Activated T-cell treated with anti-CD3 and anti-CD28 coated beads, Interleukin-2, amount 50 U/mL, for 1 hour (primary cell): ENCODE data around the gene ARSA.
"Not testable (repeated sequence)": the region's sequence is repeated elsewhere in the genome, so short reads cannot be mapped to it uniquely, and the experiment has no call there.

ENCODE experiments used
- DNase-seq: peaks from one replicate; pipeline ENCODE4 v3.0.0-alpha.2; 2020

The ARSA gene

DNA sequence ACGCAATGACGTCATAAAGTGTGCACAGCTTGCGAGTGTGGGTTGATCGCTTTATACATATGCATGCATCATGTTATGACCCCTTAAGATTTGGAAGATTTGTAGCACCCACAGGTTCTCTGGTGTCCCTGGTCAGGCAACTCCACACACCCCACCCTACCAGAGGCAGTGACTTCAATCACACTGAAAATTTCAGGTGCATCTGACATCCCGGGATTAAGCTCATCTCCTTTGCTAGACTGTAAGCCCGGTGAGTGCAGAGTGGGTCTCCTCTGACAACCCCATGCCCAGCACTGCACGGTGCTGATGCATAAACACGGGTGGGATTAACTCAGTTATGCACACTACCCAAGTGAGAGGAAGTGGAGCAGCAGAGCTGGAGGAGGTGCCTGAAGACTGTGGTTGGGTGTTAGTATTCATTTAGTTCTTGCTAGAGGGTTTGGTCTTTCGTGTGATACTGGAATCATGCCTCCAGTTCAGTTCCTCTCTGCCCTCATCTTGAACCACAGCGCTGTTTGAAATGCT is 6.5 kb downstream of the ARSA start:
- DNase-seq = peak; percentile 58

DNA sequence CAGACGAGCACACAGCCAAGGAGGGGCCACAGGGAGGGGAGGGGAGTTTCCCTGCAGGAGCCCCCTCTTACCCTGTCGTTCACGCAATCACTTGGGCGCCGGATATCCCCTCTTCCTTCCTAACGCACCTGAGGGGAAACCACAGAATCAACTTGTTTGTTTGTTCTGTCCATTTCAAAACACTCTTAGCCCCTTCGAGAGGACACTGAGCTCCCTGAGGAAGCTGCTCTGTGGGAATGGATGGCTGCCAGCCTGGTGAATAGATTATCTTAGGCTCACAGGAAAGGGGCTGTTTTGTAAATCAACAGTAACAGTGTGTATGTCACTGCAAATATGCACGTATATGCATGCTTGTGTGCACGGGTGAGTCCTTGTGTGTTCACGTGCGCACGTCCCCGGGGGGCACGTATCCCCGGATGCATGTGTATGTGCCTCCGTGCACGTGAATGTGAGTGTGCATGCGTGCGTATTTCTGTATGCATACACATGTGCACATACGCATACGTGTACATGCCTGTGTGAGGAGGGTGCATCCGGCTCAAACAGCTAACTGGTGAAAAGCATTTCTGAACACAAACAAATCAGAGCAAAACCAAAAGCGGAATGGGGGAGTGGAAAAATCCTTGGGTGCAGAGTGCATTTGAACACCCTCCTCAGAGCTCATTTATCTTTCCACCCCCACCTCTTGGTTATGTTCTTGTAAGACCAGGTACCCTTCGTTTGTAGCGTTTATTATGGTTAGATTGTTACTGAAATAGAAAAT is 7.2 kb downstream of the ARSA start:
- DNase-seq = peak; percentile 63

DNA sequence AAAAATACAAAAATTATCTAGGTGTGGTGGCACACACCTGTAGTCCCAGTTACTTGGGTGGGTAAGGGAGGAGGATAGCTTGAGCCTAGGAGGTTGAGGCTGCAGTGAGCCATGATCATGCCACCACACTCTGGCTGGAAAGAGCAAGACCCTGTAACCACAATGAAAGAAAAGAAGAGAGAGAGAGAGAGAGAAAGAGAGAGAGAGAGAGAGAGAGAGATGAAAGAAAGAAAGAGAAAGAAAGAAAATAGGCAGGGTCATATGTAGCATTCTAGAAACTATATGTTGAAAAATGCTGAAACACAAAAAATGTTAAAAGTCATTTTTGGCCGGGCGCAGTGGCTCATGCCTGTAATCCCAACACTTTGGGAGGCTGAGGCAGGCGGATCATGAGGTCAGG is 13.7 kb downstream of the ARSA start:
- not testable (repeated sequence) for DNase-seq

DNA sequence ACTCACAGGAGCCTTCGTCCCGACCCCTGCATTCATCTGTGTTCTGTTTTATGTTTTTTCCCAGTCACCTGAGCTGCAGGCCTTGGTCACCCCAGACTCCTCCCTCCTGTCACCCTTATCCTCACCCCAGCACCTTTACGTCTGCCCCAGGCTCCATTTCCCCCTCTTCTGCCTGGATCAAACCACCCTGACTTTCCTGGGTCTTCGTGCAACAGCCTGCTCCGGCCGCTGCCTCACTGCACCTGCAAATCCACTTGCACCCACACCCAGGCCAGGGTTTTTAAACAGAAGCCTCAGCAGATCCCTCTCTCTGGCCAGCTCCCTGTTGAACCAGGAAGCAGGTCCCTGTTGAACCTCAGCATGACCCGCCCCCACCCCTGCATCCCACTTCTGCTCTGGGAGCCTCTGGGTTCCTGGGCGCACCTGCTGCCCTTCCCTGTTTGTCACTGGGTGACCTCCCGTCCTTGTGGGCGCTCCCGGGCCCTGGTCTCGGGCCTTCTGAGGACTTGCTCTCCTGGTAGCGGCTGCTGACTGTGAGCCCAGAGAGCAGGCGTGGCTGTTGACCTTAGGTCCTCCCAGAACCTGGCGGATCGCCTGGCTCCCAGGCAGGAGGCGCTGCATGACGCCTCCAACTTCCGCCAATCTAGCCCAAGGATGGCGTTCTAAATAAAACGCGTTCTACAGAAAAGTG is 14.5 kb downstream of the ARSA start:
- DNase-seq = no peak

DNA sequence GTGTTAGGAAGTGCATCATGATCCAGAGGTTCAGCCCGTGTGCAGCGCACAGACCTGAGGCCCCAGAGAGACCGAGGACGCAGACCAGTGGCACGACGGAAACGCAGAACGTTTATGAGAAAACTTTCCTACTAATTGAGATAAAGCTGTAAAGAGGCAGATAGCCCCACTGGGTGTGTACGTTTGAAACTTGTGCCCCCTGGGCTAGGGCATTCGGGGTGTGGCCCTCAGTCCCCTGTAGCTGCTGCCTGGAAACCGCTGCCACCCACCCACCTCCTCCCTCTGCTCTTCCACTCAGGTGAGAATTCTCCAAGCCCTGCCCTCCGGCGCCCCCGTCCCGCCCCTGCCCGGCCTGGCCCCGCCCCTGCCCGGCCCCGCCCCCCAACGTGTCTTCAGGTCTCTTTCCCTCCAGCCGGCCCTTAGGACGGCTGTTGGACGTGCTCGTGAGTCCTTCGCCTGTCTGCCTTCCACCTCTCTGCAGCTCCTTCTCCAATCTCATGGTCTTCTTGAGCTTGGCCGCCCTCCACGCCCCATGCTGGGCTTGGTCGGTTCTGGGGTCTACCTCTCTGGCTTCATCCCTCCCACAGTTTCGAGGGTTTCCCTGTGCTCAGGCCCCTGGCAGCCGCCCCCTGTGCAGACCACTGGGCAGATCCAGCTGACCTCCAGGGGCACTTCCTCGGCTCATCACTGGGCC is 15.3 kb downstream of the ARSA start:
- no peak for DNase-seq

DNA sequence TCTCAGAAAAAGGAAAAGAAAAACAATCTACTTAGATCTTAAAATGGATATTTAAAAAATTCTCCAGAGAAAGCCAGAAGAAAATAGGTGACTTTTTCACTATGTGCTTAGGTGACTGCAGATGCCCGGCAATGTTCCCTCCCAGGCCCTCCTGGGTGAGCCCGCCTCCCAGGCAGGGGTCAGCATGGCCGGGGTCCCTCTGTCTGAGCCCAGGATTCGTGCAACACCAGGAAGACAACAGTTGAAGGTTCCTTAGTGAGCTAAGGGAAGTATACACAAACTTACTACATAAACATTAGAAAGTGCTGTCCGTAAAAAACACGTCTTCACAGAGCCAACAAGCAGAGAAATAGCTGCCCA is 15.8 kb downstream of the ARSA start:
- DNase-seq = no peak

DNA sequence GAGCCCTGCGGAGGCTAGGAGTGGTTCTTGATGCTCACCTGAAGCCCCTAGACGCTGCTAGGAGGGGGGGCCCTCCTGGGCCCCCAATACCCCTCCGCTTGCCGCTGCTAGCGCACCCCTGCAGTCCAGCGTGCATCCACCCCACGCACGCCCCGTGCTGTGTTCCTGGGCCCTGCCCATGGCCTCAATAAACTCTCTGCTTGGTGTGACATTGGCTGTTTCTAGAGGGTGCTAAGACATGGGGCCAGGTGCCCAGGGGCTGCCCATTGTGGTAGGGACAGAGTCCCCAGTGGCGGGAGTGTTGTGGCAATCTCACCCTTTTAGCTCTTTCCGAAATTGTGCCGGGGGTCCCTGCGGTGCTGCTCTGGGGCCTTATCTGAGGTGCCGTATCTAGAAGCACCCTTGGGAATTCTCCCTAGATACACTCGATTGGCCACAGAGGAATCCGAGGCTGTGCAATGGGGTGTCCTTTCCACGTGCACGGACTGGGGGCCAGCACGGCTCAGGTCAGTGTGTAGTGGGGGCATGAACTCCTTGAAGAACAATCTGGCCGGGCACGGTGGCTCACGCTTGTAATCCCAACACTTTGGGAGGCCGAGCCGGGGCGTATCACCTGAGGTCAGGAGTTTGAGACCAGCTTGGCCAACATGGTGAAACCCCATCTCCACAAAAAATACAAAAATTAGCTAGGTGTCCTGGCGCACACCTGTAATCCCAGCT is 16.5 kb downstream of the ARSA start:
- DNase-seq = no peak

DNA sequence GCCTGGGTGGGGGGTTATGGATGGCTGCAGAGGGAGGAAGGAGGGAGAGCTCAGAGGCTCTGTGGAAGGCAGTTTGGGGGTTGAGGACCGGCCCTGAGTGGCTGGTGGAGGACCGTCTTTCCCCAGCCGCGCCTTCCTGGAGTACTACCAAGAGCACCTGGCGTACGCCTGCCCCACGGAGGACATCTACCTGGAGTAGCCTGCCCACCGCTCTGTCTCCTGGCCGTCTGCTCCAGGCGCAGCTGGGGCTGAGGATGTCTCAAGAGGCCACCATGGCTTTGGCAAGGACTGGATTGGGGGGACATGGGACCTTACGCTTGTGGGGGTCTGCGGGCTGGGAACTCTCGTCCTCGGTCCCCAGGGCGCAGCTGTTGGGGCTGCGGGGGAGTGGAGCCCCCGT is 17.4 kb downstream of the ARSA start:
- DNase-seq = no peak

DNA sequence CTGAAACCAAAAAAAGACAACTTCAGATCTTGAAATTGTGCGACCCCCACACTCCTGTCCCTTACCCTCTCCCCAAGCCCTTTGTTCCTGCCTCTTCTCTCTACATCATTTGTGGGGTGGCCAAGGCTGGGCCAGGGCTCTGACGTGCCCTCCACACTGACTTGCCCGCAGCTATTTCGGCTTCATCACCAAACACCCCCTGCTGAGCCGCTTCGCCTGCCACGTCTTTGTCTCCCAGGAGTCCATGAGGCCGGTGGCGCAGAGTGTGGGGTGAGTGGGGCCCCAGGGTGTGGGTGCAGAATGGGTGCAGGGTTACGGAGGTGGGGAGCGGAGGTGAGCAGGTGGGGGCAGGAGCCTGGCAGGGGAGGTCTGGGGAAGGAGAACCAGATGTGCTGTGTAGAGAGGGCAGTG is 17.9 kb downstream of the ARSA start:
- DNase-seq = no peak

DNA sequence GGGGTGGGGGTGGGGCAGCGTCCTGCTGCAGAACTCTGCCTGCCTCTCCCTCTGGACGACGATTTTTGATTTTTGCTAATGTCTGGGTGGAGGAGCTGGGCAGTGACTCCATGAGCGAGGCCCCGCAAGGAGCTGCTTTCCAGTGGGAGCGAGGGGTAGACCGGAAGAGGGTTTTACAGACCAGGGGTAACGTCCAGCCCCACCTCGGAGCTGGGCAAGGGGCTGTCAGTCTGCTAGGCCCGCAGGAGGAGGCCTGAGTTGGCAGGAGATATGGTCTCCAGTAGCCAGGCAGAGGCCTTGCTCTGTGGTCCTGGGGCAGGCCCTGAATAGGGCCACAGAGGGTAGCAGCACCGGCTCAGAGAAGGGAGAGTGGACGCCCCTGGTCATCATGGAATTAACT is 18.4 kb downstream of the ARSA start:
- DNase-seq = no peak

DNA sequence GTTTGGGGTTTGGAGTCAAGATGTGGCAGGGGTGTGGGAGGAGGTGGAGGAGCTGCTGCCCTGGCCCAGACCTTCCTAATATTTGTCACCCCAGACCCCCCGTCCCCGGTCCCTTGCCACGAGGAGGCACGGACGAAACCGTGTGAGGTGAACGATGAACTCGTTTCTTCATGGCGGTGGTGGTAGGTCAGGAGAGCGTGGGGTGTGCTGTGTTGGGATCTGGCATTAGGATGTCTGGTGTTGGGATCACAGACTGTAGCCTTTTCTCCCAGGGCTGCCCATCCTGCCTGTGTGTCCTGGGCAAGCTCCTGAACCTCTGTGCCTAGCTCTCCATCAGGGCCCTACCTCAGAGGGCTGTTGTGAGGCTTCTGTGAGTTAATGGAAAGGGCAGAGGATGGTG is 19.0 kb downstream of the ARSA start:
- DNase-seq = no peak

DNA sequence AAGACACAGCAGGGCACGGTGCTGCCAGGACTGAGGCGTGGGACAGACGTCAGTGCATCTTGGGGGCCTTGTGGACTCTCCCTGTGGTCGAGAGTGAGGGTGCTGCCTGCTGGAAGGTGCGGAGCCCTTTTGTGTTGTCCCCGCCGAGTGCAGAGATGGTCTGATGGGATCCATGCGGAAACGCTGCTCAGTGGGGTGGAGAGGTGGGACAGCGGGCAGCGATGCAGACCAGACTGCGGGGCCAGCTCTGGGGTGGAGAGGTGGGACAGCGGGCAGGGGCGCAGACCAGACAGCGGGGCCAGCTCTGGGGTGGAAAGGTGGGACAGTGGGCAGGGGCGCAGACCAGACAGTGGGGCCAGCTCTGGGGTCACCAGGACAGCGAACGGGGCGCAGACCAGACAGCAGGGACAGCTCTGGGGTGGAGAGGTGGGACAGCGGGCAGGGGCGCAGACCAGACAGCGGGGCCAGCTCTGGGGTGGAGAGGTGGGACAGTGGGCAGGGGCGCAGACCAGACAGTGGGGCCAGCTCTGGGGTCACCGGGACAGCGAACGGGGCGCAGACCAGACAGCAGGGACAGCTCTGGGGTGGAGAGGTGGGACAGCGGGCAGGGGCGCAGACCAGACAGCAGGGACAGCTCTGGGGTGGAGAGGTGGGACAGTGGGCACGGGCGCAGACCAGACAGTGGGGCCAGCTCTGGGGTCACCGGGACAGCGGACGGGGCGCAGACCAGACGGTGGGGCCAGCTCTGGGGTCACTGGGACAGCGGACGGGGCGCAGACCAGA is 19.7 kb downstream of the ARSA start:
- not testable (repeated sequence) for DNase-seq

DNA sequence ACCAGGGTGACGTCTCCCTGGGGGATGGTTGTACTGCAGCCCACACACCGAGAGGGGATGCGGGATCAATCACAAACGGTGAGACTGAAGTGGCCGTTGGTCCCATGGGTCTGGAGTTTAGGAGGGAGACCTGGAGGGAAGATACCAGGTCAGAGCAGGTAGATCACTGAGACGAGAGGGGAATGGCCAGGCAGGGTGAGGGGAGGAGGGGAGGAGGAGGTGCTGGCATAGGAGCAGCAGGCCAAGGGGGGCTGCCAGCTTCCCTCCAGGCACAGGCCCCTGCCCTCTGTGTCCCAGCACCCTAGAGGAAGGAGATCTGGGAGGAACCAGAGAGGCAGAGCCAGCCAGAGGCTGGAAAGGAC is 20.3 kb downstream of the ARSA start:
- DNase-seq = no peak

DNA sequence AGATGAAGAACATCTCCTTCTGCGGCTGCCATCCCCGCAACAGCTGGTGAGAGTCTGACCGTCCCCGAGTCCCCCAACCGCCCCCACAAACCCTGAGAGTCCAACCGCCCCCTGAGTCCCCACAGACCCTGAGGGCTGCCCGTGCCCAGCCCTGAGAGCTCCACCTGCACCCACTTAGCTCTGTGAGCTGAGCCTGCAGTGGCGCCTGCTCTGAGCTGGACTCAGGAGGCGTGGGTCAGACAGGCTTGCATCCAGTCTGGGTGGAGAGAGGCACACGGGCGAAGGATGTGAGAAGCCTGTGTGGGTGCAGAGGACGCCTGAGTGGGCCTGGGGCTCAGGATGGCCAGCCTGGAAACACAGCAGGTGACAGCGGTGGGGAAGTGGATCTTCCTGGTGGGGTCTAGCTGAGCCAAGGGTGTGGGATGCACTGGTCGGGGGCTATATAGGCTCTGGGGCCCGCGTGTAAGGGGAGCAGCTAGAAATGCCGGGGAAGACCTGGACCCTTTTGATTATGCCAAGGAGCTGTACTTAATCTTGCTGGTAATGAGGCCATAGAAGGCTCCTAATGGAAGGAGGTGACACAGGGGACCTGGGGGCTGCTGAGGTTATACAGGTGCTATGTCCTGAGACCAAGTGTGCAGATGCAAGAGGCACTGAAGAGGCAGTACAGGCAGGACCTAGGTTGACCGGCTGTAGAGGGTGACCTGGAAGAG is 20.9 kb downstream of the ARSA start:
- DNase-seq = no peak

DNA sequence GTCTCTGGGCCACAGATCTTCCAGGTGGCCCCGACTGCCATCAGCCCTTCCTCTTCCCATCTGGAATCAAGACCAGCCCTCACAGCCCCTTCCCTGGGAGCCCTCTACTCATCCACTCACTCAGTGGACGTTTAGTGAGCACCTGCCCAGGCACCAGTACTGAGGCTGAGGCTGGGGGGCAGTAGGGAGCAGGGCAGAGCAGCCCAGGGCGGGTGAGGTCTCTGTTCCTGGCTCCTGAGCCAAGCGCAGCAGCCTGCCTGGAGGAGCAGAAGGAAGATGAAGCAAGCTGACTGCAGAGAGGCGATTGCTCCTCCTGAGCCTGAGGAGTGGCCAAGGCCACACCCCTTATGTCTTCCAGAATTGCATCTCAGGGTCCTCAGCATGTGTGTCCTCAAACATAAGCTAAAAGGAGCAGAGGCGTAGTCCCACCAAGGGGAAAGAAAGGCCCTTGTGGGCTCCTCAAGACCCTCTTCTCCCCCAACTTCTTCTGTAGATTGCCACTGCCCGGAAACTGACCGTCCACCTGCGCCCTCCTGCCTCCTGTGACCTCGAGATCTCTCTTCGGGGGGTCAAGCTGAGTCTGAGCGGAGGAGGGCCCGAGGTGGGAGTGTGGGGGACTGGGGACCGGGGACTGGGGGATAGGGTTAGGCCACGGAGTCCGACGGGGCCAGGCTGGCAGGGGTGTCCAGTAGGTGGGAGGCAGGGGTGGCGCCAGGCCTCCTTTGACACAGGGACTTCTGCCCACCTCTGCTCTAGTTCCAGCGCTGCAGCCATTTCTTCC is 21.6 kb downstream of the ARSA start:
- DNase-seq = no peak

DNA sequence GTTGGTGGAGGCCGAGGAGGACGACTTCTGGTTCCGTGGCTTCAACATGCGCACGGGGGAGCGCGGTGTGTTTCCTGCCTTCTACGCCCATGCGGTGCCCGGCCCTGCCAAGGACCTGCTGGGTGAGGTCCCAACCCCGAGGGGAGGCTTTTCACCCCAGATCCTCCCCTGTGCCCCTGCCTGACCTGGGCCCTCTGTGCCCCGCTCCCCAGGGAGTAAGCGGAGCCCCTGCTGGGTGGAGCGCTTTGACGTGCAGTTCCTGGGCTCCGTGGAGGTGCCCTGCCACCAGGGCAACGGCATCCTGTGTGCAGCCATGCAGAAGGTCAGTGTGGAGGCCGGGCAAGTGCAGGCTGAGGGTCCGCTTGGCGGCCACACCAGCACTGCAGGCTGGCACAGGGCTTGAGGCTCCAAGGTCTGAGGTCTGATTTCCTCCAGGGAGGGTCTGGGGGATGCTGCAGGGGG is 22.3 kb downstream of the ARSA start:
- no peak for DNase-seq

DNA sequence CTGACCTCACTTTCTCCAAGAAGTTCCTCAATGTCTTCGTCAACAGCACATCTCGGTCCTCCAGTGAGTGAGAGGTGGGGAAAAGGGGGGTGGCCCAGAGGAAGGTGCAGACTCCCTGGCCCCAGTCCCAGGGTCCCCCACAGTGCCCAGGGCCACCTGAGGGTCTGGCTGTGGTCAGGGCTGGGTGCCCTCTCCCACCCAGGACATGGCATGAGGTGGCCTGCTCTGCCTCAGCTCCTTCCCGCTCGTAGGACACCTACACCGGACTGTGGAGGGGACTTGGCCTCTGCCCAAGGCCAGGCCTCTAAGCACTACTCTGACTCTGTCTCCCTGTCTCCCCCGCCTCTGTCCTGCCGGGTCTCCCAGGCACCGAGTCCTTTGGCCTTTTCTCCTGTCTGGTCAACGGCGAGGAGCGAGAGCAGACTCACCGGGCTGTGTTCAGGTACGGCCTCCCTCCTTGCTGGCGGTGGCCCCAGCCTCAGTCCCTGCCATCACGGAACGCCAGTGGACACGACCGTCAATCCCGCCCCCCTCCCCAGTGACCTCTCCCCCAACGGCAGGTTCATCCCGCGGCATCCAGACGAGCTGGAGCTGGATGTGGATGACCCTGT is 22.8 kb downstream of the ARSA start:
- DNase-seq = no peak

DNA sequence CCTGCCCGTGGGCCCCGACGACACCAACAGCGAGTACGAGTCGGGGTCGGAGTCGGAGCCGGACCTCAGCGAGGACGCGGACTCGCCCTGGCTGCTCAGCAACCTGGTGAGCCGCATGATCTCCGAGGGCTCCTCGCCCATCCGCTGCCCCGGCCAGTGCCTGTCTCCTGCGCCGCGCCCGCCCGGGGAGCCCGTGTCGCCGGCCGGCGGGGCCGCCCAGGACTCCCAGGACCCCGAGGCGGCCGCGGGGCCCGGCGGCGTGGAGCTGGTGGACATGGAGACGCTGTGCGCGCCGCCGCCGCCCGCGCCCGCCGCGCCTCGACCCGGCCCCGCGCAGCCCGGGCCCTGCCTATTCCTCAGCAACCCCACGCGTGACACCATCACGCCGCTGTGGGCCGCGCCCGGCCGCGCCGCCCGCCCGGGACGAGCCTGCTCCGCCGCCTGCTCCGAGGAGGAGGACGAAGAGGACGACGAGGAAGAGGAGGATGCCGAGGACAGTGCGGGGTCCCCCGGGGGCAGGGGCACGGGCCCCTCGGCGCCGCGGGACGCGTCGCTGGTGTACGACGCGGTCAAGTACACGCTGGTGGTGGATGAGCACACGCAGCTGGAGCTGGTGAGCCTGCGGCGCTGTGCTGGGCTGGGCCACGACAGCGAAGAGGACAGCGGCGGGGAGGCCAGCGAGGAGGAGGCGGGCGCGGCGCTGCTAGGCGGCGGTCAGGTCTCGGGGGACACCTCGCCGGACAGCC is 23.5 kb downstream of the ARSA start:
- DNase-seq = peak; percentile 17

DNA sequence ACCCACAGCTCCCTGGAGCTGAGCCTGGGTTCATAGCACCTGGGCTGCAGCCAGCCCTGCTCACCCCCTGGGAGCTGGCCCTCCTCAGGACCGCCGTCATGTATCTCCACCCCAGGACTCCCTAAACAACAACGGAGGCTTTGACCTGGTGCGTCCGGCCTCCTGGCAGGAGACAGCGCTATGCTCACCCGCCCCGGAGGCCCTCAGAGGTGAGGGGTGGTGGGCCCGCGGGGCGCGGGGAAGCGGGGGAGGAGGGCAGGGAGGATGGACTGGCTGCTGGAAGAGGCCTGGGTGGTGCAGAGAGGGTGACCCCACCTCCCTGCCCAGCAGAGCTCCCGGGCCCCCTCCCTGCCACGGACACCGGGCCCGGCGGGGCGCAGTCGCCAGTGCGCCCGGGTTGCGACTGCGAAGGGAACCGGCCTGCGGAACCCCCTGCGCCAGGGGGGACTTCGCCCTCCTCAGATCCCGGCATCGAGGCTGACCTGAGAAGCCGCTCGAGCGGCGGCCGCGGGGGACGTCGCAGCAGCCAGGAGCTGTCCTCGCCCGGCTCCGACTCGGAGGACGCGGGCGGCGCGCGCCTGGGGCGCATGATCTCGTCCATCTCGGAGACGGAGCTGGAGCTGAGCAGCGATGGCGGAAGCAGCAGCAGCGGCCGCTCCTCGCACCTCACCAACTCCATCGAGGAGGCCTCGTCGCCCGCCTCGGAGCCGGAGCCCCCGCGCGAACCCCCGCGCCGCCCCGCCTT is 24.3 kb downstream of the ARSA start:
- DNase-seq = peak; percentile 18
